Panc1 (cell line): ENCODE measurements around the gene PPP1R14C. TPM values are rescaled to one million over a fixed set of nuclear protein-coding genes. Genes with fewer than 3 reads are reported as not detected.

ENCODE experiments used
- ATAC-seq: fragments of 200-7000 bp; cut with Tn5 transposase; 2 replicates; pipeline ENCODE4 v1.9.1; 2020; ENCODE audit warnings: mild to moderate bottlenecking, moderate library complexity
- BruUV-seq: library from RNA; stranded (reverse); fragments of 400-500 nt; replicated peaks from 2 replicates; lab custom pipeline; 2021; lab: Mats Ljungman, UMichigan
- CTCF ChIA-PET: fragments of 300-600 bp; sonication (Branson Sonifier 250); formaldehyde crosslinking; loops from one replicate; lab custom pipeline; 2022; ENCODE audit warnings: antibody characterized with exemption; lab: Charles Lee
- POLR2A ChIA-PET: fragments of 300-600 bp; sonication (Branson Sonifier 250); formaldehyde crosslinking; loops from one replicate; lab custom pipeline; 2022; ENCODE audit warnings: antibody characterized with exemption; lab: Charles Lee
- DNase-seq: peaks from one replicate; pipeline ENCODE4 v3.0.0-alpha.2; 2010; ENCODE audit warnings: low read depth, low spot score
- H3K27ac ChIP-seq: 2 replicates; pipeline ENCODE4 v1.5.1; 2011; ENCODE audit warnings: mild to moderate bottlenecking, low read length, inconsistent platforms
- H3K27me3 ChIP-seq: fragments of 200-500 bp; sonication (Bioruptor generic); 2 replicates; pipeline ENCODE4 v1.6.0; 2014; ENCODE audit warnings: low read length, inconsistent platforms; ENCODE audit not compliant: control insufficient read depth, insufficient read depth
- H3K36me3 ChIP-seq: fragments of 200-500 bp; sonication (Bioruptor generic); 2 replicates; pipeline ENCODE4 v1.5.1; 2014; ENCODE audit warnings: inconsistent platforms, mild to moderate bottlenecking, low read length, moderate library complexity; ENCODE audit not compliant: control insufficient read depth, insufficient read depth
- H3K4me1 ChIP-seq: 2 replicates; pipeline ENCODE4 v1.5.1; 2011; ENCODE audit warnings: inconsistent platforms, mild to moderate bottlenecking, low read length, moderate library complexity; ENCODE audit not compliant: control insufficient read depth, insufficient read depth
- H3K4me3 ChIP-seq, 2 experiments: 2 replicates each; pipeline ENCODE4 v1.5.1; 2011 to 2012; ENCODE audit warnings: low read depth in 2 of 2, low read length in 2 of 2, mild to moderate bottlenecking in 2 of 2, inconsistent platforms in 1 of 2, moderate library complexity in 1 of 2
- H3K9me3 ChIP-seq: fragments of 200-500 bp; sonication (Bioruptor generic); 2 replicates; pipeline ENCODE4 v1.5.1; 2014; ENCODE audit warnings: low read depth, mild to moderate bottlenecking, inconsistent platforms, low read length, moderate library complexity; ENCODE audit not compliant: control insufficient read depth, insufficient read depth
- POLR2AphosphoS5 ChIP-seq: IDR thresholded peaks from 2 replicates; pipeline ENCODE4 v1.6.1; 2012; ENCODE audit warnings: mild to moderate bottlenecking, low read depth, low read length, moderate library complexity
- REST ChIP-seq, 2 experiments: IDR thresholded peaks; 2 replicates each; pipeline ENCODE4 v1.6.1; 2011 to 2012; ENCODE audit warnings: low read depth in 2 of 2, control low read depth in 1 of 2, low read length in 1 of 2, mild to moderate bottlenecking in 1 of 2, moderate library complexity in 1 of 2; ENCODE audit not compliant: insufficient read depth in 1 of 2
- SIN3A ChIP-seq: IDR thresholded peaks from 2 replicates; pipeline ENCODE4 v1.6.1; 2012; ENCODE audit warnings: low read depth, mild to moderate bottlenecking, low read length, moderate library complexity, borderline replicate concordance; ENCODE audit not compliant: insufficient read depth
- TCF7L2 ChIP-seq: IDR thresholded peaks from 2 replicates; pipeline ENCODE4 v1.6.1; 2011; ENCODE audit warnings: mild to moderate bottlenecking, low read depth, low read length, inconsistent platforms
- in situ Hi-C: cut with HindIII; loops from 2 replicates; pipeline ENCODE4 v1.10.0; 2016; ENCODE audit warnings: low sequenced_read_pairs, low pct_unique_long_range_greater_than_20kb
- intact Hi-C: fragments of 100-400 bp; cut with micrococcal nuclease; formaldehyde crosslinking; loops from one replicate; pipeline ENCODE4 v1.10.0; 2022; ENCODE audit not compliant: unreplicated experiment
- total RNA-seq: library from RNA; stranded (reverse); gene quantifications from one replicate; pipeline ENCODE4 v1.2.1, GENCODE V29; 2021; ENCODE audit not compliant: unreplicated experiment
- TF ChIP-seq, protein P1 (sequence below): fragments of 450-650 bp; IDR thresholded peaks from 2 replicates; pipeline ENCODE4 v1.5.1; 2017; ENCODE audit warnings: mild to moderate bottlenecking

Gene PPP1R14C
- total RNA-seq, 1 experiment from 2014 or later, result not detected

- Histone ChIP-seq H3K27ac (no peak overlapping the region), H3K36me3 (no peaks in the 10 kb centered on the region), H3K4me3 (no peak overlapping the region), H3K27me3 (no peaks in the 10 kb centered on the region; the same call in 1 of the 2 replicates), H3K9me3 (no peaks in the 10 kb centered on the region), H3K4me1 (no peaks in the 10 kb centered on the region)
- ChIA-PET CTCF (no interaction called here), POLR2A (no interaction called here)
- no peak for DNase-seq
- no peak for ATAC-seq
- BruUV-seq, result no TSS peak
- intact Hi-C loops (no loop called here), in situ Hi-C loops (no loop called here)
- TF ChIP-seq REST (IDR thresholded peaks at IDR 0.05; ENCODE audit: insufficient read depth in 1 of 2, low read depth in 2 of 2, low read length in 1 of 2) (no peak), POLR2AphosphoS5 (no peak), SIN3A (no peak), TCF7L2 (no peak)
- TF ChIP-seq, protein P1, sequence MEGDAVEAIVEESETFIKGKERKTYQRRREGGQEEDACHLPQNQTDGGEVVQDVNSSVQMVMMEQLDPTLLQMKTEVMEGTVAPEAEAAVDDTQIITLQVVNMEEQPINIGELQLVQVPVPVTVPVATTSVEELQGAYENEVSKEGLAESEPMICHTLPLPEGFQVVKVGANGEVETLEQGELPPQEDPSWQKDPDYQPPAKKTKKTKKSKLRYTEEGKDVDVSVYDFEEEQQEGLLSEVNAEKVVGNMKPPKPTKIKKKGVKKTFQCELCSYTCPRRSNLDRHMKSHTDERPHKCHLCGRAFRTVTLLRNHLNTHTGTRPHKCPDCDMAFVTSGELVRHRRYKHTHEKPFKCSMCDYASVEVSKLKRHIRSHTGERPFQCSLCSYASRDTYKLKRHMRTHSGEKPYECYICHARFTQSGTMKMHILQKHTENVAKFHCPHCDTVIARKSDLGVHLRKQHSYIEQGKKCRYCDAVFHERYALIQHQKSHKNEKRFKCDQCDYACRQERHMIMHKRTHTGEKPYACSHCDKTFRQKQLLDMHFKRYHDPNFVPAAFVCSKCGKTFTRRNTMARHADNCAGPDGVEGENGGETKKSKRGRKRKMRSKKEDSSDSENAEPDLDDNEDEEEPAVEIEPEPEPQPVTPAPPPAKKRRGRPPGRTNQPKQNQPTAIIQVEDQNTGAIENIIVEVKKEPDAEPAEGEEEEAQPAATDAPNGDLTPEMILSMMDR, result no peak
Observed at GRCh38 chr6:150209415-150209814, 66.6 kb downstream of the PPP1R14C start.

DNA sequence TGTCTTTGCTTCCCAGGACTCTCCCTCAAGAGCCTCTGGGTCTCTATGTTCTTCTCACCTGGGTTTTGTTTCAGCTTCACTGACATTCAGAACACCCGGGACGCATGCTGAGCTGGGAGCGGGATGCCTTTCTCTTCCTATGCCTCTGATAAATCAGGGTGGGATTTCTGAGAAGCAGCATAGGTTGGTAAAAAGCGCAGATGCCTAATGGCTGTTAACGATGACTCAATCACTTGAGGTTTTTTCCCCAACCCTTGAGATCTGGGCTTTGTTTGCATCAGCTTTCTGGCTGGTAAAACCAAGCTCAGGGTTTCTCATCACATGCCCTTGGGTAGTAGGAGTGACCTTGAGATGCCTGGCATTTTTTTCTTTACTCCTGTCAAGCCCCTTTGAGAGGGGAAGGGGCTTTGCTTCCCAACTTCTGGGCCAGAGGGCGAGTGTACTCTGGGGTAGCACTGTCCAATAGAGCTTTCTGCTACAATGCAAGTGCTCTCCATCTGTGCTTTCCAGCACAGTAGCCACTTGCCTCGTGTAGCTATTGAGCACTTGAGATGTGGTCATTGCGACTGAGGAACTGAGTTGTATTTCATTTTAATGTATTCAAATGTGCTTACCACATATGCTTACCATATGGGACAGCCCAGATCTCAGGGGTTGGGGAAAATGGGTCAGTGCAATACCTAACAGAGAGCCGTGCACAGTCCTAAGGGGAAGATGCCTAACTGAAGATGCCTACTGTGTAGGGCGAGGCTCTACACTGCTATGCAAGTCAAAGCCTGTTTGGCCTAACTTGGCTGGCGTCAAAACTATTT, 69.1 kb downstream of the PPP1R14C start:
- CTCF ChIA-PET, result no interaction called here
- no peak overlapping the region for H3K27ac ChIP-seq
- H3K4me1 ChIP-seq, result no peaks in the 10 kb centered on the region
- in situ Hi-C loops, result no loop called here
- no peaks in the 10 kb centered on the region for H3K9me3 ChIP-seq
- POLR2A ChIA-PET, result no interaction called here
- no peaks in the 10 kb centered on the region for H3K36me3 ChIP-seq
- no peak for DNase-seq
- intact Hi-C loops, result no loop called here
- H3K4me3 ChIP-seq, result no peak overlapping the region
- ATAC-seq, result no peak
- no peak for TF ChIP-seq SIN3A
- TF ChIP-seq REST (IDR thresholded peaks at IDR 0.05; ENCODE audit: insufficient read depth in 1 of 2, low read depth in 2 of 2, low read length in 1 of 2), result no peak
- TF ChIP-seq TCF7L2, result no peak
- TF ChIP-seq POLR2AphosphoS5, result no peak
- TF ChIP-seq, protein P1, result no peak
- no TSS peak for BruUV-seq
- peaks cover 10% of the 10 kb centered on the region for H3K27me3 ChIP-seq
